PC-3 (cell line): ENCODE data around the gene PLA2G4C.

Experiments used
- EZH2 ChIP-seq: fragments of 300-600 bp; sonication (generic); IDR thresholded peaks from one replicate; pipeline ENCODE4 v1.6.1; 2017; ENCODE audit warnings: antibody characterized with exemption, mild to moderate bottlenecking, low read length; ENCODE audit not compliant: unreplicated experiment
- TF ChIP-seq, protein P1 (sequence below): fragments of 300-600 bp; sonication (generic); conservative IDR thresholded peaks from 2 replicates; pipeline ENCODE4 v1.5.1; 2017; ENCODE audit warnings: antibody characterized with exemption, low read depth, mild to moderate bottlenecking, low read length

DNA sequence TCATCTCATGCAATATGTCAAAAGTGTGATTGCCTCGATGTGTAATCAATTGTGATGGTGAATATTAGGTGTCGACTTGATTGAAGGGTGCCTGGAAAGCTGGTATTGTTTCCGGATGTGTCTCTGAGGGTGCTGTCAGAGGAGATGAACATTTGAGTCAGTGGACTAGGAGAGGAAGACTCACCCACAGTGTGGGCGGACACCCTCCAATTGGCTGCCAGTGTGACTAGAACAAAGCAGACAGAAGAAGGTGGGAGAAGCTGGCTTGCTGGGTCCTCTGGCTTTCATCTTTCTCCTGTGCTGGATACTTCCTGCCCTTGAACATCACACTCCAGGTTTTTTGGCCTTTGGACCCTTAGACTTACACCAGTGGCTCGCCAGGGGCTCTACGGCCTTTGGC is 51.3 kb downstream of the PLA2G4C start:
- TF ChIP-seq, protein P1, sequence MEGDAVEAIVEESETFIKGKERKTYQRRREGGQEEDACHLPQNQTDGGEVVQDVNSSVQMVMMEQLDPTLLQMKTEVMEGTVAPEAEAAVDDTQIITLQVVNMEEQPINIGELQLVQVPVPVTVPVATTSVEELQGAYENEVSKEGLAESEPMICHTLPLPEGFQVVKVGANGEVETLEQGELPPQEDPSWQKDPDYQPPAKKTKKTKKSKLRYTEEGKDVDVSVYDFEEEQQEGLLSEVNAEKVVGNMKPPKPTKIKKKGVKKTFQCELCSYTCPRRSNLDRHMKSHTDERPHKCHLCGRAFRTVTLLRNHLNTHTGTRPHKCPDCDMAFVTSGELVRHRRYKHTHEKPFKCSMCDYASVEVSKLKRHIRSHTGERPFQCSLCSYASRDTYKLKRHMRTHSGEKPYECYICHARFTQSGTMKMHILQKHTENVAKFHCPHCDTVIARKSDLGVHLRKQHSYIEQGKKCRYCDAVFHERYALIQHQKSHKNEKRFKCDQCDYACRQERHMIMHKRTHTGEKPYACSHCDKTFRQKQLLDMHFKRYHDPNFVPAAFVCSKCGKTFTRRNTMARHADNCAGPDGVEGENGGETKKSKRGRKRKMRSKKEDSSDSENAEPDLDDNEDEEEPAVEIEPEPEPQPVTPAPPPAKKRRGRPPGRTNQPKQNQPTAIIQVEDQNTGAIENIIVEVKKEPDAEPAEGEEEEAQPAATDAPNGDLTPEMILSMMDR: no peak
- no peak for TF ChIP-seq EZH2
